ENCODE data around the gene NDNF.

DNA sequence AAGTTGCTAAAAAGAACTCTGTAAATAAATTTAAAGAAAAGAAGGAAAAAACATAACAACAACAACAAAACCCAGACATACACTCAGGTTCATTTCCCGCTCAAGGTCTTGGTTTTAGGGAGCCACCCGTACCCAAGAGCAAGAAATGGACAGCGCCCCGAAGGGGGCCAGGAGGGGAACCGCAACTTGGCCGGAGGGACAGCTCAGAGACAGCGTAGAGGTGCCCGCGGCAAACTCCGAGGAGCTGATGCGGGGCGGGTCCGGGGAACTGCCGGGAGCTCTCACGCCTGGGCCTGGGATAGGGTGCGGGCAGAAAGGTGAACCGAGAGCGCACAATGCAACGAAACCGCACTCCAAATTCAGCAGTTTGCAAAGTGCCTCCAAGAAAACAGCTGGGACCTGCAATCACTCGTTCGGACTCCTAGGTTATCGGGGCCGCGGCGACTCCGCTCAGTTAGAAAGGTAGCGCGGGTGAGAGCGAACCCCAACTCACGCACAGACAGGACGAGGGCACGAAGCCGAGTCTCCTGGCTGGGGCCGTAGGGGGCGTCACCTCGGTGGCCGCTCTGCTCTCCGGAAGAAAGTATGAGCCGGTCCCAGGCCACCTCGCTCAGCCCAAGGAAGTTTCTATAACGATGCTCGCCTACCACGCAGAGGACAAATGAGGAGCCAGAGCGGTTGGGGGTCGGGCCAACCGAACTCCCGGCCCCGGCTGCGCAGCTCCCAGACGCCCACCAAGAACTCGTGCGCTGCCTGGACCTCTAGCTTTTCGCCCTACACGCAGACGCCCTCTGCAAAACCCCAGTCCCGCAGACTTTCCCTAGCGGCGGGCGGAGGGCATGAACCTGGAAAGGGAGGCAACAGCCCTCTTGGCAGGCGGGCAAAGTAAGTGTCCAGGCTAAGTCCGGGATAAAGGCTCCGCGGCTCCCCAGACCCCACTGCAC is 1.4 kb downstream of the NDNF start:
- TF ChIP-seq, protein P1, sequence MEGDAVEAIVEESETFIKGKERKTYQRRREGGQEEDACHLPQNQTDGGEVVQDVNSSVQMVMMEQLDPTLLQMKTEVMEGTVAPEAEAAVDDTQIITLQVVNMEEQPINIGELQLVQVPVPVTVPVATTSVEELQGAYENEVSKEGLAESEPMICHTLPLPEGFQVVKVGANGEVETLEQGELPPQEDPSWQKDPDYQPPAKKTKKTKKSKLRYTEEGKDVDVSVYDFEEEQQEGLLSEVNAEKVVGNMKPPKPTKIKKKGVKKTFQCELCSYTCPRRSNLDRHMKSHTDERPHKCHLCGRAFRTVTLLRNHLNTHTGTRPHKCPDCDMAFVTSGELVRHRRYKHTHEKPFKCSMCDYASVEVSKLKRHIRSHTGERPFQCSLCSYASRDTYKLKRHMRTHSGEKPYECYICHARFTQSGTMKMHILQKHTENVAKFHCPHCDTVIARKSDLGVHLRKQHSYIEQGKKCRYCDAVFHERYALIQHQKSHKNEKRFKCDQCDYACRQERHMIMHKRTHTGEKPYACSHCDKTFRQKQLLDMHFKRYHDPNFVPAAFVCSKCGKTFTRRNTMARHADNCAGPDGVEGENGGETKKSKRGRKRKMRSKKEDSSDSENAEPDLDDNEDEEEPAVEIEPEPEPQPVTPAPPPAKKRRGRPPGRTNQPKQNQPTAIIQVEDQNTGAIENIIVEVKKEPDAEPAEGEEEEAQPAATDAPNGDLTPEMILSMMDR (IDR thresholded peaks at IDR 0.05) = peak in 2 of 6 experiments; percentile 23 to 43
- no peak for TF ChIP-seq POLR2A (IDR thresholded peaks at IDR 0.05)

All from esophagus squamous epithelium (tissue), 4 donors.